ENCODE results near the gene LYSMD2.

Gene LYSMD2

DNA sequence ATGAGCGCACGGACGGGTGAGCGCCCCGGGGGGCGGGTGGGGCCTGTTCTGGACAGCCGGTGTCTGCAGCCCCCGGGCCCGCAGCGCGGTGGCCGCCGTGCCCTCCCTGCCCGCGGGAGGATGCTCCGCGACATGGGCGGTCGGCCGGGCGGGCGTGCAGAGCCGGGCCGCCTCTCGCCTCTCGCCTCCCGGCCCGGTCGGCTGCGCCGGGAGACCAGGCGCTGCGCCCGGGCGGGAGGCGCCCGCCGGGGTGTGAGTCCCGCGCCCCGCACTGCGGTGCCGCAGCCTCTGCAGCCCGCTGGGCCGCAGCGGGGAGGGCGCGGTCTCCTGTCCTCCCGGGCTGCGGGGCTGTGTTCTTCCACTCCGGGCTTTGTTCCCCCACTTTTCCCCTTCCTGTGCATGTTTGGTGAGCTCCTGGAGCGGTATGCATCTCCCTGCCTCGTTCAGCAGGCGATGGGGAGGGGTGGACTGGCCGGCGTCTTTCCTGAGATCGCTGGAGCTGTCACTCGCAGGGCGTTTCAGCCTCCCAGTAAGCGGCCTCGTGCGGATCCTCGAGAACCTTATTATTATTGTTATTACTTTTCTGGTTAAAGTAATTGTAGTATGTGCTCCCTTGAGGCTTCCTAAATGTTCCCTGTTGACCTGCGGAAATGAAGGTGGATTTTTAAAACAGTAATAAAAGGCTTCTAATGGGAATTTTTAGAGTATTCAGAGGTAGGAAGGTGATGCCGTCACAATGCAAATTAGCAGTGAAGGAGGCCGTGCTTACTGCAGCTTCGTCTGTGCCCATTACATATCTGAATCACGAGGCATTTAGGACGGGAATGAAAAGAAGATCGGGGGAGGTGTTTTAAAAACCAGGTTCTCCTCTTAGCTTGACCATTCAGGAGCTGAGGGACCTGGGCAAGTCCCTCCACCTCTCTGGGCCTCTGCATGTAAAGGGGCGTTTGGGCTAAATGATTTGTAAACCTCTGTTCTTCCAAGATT, 14.5 kb upstream of the LYSMD2 start:
- no peak for DNase-seq (ENCODE audit: low read depth in 2 of 2)

DNA sequence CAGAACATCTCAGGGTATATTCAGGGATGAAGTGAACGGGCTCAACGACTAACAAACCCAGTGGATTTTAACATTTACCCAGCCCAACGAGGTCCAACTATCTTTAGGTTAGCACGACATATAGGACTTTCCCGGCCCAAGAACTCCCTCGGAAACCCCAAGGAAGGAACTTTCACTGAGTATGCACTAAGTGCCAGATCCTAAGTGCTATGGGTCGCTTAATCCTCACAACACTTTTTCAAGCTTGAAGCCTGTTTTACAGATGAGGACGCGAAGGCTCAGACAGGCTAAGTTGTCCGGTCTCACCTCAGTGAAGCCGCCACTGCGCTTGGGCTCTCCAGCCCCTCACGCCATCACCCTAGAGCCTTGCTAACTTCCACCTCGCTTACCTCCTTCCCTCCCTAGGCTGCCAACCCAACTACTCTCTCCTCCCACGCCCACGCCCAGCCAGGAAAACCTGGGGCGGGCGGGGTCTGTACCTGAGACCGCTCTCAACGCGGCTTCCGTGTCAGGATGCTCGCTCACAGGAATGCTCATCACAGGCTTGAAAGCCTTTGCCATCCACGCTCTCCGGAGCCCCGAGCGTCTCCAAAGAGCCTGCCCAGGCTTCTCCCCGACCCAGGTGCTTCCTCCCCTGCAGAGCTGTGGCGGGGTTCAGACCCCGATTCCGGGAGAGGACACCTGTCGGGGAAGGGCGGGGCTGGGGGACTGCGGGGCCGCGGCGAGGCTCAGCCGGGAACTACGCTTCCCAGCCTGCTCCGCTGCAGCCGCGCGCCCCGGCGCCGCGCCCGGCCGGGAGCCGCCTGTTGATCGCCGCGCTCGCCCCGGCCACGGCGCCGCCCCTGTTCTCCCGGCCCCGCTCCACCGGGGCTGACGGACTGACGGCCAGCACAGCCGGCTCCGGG, 13.6 kb upstream of the LYSMD2 start, which contains the start of gene TMOD2:
TMOD2 (plus strand) TSS at position 806 of the 905 bp plus-strand sequence. CDS start 14,845 bp downstream, outside the sequence.
- DNase-seq (ENCODE audit: low read depth in 2 of 2): peak in 1 of 2 donors; percentile 30

DNA sequence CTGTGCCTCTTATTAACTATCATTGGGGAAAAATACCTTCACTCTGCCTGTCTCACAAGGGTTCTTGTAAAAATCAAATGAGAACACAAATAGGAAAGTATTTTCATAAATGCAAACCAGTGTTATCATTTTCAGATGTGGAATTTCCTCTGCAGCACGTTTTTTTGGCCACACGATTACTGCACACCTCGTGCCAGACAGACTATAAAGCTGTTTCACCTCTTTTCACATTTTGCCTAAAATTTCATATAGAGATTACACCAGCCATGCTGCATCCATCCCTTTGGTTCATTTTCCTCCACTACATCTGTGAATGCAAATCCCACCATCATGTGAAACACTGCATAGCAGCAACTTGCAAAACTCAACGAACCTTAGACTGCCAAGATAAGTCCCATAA, 12.7 kb upstream of the LYSMD2 start:
- no peak for DNase-seq (ENCODE audit: low read depth in 2 of 2)

DNA sequence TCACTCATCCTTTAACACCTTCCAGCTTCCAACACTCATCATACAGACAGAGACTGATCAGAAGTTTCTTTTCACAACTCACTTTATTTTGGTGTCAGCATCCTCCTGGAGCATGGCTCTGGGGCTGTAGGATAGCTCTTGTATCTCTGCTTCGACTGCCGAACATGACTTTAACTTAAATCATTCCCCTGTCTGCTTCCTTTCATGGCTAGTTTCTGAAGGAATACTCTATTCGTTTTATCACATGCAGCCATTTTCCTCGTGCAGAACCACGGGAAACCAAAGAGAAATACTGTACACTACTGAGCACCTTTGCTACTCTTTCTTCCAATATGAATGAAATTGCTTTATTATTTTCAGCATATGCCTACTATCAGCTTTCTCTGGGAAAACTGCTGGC, 11.9 kb upstream of the LYSMD2 start:
- no peak for DNase-seq (ENCODE audit: low read depth in 2 of 2)

DNA sequence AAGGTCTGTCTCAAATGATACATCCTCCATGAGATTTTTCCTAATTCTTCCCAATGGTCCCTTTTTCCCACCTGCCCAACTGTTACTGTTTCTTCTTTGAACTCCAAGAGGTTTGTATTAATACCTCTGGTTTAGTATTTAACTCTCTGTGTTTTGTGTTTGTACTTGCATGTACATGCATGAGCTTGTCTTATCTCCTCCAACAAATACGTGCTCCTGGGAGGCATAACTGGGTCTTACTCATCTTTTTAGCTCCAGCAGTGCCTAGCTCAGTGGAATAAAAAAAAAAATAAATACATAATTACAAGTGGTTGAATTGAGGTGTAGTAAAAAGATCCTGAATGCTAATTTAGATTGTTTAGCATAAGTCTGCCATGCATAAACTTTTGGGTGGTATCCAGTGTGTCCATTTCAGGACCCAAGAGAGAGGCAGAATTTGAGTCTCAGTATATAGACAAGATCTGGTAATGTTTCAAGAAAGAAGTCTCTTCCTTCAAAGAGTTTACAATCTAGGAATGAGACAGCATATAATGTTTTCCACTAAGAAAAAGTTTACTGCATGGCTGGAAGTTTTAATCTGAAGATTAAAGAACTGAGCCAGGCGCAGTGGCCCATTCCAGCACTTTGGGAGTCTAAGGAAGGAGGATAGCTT, 1.7 kb upstream of the LYSMD2 start:
- DNase-seq (ENCODE audit: low read depth in 2 of 2): no peak

DNA sequence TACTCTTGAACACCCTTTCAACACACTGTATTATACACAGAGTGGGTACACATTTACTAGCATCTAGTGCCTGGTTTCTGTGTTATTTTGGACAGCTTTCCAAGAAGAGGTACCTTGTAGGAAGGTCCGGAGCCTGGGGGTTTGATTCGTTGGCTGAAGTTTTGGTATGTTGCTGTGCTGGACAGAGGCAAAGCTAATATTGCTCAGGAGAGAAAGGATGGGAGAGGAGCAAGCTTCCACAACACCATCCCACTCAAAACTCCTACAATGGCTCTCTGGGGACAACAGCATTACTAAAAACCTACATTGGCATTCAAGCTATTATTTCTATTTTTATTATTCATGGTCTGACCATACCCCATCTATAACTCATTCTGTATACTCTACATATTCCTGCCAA, 1.1 kb upstream of the LYSMD2 start:
- no peak for DNase-seq (ENCODE audit: low read depth in 2 of 2)

DNA sequence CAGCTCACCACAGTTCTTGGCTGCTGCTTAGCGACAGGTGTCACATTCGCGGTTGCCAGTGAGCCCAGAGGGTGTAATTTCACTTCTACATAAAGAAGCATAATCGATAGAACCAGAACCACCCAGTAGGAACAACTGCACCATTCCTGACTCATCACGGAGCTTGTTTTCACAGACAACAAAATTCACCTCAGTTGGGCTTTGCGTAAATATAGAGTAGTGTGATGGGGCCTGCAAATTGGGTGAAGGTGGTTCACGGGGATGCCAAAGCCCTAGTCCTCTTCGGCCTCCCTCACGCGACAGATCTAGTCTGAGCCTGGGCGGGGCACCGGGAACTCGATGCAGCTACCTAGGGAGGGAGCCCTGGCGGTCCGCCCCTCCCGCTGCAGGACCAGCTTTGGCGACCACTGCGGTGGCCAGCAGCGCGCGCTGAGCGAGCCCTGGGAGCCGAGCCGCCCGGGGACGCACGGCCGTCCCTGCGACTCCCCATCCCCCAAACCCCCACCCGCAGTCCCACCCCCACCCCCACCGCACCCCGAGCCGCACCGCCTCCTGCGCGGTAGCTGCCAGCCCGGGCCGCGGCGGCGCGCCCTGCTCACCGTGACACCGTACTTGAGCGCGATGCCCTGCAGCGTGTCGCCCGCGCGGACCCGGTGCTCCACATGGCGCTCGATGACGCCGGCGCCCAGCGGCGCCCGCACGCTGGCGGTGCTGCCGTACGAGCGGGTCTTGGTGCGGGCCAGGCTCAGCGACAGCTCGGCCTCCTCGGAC, 519 bp downstream of the LYSMD2 start:
- peak in 1 of 2 donors; percentile 41 for DNase-seq (ENCODE audit: low read depth in 2 of 2)

DNA sequence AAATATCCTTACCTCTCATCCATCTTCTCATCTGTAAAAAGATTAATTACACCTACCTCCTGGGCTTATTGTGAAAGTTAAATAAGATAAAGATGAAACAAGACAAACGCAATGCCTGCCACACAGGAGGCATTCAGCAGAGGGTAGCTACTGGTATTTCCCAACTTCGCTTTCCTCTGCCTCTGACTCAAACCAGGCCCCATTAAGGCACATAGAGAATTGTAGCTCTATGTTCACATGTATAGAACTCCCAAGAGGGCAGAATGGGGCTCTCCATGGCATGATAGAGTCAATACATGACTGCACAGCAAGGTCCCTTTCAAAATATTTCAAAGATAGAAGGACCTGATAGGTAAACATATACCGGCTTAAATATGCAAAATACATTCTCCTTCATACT, 1.4 kb downstream of the LYSMD2 start:
- no peak for DNase-seq (ENCODE audit: low read depth in 2 of 2)

DNA sequence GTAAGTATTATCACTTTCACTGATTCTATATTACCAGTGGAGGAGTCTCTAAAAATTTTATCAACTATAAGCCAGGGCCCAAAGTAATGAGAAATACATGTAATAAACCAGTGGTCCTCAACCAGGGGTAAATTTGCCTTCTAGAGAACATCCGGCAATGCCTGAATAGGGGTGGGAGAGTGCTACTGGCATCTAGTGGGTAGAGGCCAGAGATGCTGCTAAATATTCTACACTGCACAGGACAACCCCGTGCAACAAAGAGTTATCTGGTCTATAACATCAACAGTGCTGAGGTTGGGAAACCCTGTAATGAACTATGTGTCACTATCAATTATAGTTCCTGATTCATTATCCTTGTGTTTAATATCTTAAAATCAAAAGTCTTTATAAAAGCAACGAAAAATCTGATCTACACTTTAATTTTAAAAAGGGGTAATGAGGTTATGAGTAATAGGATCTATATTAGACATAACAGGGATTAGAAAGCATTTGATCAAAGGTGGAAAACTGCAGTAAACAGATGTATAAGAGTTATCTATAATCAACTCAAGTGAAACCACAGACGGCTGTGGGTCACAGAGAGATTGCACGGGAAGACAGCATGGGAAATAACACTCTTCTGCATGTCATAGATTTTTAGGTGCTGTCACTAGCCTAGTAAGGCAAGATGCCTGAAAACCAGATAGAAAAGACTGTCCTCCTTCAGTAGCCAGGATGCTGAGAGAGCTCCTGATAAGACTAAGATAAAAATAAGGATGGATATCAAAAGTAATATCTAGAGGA, 2.0 kb downstream of the LYSMD2 start:
- DNase-seq (ENCODE audit: low read depth in 2 of 2): no peak

DNA sequence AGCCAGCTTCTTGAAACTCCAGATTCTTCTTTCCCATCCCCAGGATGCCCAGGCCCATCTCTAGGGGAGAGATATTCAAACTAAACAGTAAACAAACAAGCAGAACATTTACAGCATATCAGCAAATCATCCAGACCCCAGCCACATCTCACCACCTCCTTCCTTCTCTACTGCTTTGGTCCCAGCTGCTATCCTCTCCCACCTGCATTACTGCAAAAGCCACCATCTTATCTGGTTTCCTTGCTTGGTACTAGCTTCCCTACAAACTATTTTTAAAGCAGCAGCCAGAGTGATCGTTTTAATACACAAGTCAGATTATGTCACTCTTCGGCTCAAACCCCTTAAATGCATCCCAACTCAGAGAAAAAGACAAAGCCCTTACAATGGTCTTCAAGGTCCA, 4.8 kb downstream of the LYSMD2 start:
- DNase-seq (ENCODE audit: low read depth in 2 of 2): no peak

DNA sequence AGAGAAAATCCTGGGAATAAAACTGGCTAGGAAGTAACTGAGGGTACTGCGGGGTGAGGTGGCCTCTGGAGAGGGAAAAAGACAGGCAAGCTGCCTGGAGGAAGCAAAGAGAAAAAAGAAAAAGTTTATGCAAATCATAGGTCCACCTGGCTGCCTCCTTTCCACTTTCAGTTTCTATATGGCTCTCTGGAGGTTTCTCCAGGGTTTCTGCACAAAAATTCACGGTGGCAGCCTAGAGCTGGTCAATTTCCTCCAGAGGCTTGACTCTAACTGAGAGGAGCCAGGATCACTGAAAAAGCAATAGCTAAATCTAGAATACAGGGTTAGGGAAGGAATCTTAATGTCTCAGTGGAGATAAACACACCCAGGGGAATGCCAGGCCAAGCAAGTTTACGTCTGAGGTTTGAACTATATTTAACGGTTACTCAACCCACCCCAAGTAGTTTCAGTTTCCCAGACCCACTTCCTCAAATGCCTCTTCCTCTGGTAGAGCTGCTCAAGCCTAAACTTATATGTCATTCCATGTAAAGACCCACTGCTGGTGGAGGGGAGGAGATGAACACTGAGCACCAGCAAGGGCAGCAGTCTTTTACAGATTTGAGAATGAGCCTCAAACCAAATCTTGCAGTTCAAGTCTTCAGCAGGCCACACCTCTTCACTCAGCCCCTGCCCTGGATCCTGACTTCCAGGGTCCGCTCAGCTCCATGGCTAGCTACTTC, 5.7 kb downstream of the LYSMD2 start:
- DNase-seq (ENCODE audit: low read depth in 2 of 2): no peak

DNA sequence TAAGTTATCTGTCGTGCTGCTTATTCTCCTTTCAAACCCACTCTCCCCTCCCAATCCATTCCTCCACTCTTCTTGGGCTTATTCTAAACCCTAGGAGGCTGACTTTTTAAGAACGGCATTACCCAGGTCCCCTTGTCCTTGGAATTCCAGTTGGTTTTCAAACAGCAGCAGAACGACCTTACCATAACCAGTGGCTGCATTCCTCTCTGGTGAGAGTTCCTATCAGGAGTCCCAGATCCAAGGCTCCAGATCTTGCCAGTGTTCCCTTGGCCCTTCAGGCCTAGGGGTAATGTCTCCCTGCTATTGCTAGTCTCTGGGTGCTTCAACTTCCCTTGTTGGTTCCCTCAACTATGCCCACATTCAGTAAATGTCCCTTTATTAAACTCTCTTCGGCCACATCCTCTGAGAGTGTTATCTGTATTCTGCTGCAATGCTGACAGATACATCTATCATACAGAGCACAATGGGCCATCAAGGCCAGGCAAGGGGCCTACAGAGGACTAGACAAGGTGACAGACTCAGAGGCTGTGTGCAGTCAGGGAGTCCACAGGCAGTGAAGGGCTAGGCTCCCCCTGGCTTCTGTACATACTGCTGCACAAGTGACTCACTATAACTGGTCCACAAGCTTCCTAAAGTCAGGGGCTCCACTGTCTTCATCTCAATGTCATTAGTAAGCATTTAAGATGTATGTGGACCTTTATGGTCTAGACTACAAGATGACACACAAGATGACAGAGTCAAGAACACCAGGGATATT, 10.1 kb downstream of the LYSMD2 start:
- no peak for DNase-seq (ENCODE audit: low read depth in 2 of 2)

DNA sequence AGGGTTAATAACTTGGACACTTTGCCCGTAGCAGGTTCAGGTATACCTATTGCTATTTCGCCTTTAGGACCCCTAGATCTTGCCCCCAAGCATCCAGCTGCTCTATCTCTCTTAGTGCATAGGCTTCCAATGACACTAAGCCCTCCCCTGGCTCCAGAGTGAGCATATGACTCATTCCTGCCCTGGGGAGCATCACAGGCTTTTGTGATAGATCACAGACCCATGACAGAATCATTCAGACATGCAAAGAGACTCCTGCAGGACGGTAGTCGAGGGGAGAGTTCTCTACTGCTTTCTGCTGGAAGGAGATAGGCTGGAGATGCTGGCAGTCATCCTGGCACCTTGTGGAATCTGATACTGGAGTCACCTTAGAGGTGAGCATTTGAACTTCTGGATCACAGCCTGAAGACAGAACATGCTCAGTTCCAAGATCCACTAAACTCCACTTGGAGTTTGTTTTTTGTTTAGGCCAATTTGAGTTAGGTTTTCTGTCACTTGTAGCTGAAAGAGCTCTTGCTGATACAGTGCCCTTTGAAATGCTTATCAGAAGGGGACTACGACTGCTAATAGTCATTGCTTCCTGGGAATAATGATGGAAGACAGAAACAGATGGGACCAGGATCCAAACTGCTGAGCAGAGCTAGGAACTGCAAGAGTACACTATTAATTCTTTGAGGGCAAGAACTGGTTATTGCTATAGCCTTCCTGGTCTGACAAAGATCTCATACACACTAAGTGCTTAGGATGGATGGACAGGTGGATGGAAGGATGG, 11.0 kb downstream of the LYSMD2 start:
- no peak for DNase-seq (ENCODE audit: low read depth in 2 of 2)

DNA sequence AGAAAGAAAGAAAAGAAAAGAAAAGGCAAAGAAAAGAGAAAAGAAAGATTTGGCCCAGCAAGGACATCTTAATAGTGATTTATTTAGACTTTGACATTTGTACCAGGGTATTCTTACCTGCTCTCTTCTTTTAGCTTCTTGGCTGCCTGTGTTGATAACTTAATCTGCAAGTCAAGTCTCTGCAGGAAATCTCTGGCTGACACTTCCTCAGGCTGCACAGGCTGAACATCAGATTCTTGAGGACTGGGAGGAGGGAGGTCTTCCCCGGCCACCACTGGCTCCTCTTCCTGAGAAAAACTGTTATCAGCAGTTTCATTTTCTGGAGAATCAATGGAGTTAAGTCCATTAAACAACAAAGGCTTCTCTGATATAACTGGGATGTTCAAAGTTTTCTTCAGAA, 12.8 kb downstream of the LYSMD2 start:
- no peak for DNase-seq (ENCODE audit: low read depth in 2 of 2)

DNA sequence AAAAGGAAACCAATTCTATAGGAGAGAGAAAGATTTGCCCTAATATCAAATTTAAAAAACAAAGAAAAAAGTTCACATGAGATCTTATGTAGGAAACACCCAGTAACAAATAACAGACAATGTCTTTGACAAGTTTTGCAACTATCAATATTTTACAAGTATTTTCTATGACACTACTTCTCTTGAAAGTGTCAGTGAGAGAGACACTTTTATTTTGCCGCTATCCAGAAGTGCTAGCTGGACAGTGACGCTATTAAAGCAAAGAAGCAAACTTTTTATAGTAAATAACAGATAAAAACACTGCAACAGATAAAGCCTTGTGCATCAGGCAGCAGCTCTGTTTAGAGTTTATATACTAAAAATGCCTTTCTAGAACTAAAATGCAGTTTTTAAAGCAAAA, 13.3 kb downstream of the LYSMD2 start:
- DNase-seq (ENCODE audit: low read depth in 2 of 2): no peak

DNA sequence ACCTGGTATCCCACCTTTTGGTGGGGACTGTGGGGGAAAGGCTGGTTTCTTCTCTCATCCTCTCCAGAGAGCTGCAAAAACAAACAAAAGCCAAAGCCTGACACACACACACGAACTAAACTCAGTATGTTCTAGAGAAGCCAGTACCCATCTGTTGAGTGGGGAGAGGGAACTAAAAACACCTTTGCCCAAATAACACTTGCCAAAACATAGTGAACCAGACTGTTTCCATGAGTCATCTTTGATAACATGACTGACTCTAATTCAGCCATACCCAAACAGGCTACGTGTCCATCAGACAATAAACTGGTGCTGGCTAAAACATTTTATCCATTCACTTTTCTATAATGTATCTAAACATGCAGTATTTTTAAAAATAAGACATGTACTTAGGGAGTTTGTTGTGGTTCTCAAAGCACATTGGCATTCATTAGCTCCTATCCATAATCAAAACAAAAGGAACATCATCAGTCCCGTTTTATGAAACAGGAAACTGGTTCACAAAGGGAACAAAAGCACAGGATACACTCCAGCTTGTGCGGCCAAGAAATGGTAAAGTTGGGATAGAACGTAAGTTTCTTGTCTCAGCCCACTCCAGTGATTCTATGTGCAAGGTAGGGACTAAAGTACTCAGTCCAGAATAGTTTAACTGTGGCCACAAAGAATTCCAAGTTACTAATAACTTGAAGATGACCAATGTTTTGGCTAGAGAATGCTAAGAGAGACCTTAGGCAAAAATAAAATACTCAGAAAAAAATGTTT, 16.1 kb downstream of the LYSMD2 start:
- DNase-seq (ENCODE audit: low read depth in 2 of 2): no peak

DNA sequence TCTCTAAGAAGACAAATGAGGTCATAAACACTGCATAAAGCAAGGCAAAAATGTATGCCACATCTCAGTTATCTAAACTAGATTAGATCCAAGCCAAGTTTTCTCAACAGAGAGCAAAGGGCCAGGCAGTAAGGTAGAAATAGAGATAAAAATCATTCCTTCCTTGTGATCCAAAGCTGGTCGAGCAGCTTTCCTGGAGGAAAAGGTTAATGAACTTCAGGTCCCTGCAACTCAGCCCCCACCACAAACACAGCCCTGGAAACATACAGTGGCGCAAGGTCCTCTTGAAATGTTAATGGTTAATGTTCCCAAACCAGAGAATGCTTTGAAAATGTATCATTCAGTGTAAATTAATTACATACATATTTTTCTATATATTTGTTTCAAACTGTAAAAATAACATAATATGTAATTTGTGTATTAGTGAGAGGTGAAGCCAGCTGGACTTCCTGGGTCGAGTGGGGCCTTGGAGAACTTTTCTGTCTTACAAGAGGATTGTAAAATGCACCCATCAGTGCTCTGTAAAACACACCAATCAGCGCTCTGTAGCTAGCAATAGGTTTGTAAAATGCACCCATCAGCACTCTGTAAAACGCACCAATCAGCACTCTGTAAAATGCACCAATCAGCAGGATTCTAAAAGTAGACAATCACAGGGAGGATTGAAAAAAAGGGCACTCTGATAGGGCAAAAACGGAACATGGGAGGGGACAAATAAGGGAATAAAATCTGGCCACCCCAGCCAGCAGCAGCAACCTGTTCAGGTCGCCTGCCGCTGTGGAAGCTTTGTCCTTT, 17.1 kb downstream of the LYSMD2 start:
- no peak for DNase-seq (ENCODE audit: low read depth in 2 of 2)
